Breast epithelium (tissue), 3 donors: ENCODE data around the gene DUSP7.

Source experiments
- CTCF ChIP-seq, 3 donors: fragments of 450-650 bp; IDR thresholded peaks; one replicate each; pipeline ENCODE4 v1.5.1; 2016 to 2017; ENCODE audit warnings: antibody characterized with exemption in 3 of 3, mild to moderate bottlenecking in 3 of 3, moderate library complexity in 3 of 3
- POLR2A ChIP-seq: fragments of 450-650 bp; IDR thresholded peaks from one replicate; pipeline ENCODE4 v1.6.1; 2016; ENCODE audit warnings: antibody characterized with exemption, mild to moderate bottlenecking, moderate library complexity
- POLR2AphosphoS5 ChIP-seq, 3 donors: sonication (generic); formaldehyde crosslinking; IDR thresholded peaks; one replicate each; pipeline ENCODE4 v1.6.1; 2017; ENCODE audit warnings: antibody characterized with exemption in 3 of 3

GRCh38 chr3:52056521-52056967 is at the start of gene DUSP7:
- TF ChIP-seq POLR2A (no peak), CTCF (IDR thresholded peaks at IDR 0.05) (no peak), POLR2AphosphoS5 (IDR thresholded peaks at IDR 0.05) (no peak)
